ENCODE measurements around the gene ADAMTS13. TPM values are rescaled to one million over a fixed set of nuclear protein-coding genes. Genes with fewer than 3 reads are reported as not detected.

Gene ADAMTS13
- total RNA-seq, 4 donors from 2014 or later = 1.1 to 2.7 (median 1.8) TPM

DNA sequence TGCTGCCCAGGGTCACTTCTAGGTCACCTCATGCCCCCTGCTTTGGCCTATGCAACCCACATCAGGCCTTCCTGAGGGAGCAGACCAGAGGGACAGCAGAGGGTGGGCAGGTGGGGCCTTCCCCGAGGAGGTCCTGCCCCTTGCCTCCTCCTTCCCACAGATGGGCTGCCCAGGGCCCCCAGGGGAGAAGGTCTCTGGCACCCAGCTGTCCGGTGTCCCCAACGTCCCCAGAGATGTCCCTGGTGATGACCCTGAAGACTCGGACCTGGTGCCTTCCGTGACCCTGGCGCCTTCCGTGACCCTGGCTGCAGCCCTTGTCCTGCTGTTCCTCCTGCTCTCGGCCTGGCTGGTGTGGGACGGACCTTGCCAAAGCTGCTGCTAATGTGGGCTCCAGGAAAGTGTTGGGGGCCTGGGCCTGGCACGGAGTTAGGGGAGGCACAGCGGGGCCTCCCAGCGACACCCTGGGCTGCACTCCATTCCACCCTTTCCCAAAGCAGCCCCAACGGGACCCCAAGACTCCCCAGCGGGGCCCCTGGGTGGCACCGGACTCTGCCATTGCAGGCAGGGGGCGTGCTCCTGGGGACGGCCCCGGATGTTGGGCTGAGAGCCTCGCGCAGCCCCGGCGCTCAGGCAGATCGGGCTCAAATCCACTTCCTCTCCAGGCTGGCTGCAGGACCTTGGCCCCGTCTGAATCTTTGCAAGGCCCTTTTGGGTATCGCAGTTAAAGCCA is 63.5 kb downstream of the ADAMTS13 start:
- no peak overlapping the region for H3K4me3 ChIP-seq (ENCODE audit: low read depth, poor library complexity, severe bottlenecking)
- 34 to 48% methylated on average over 14 to 17 of the region's 25 CpGs for WGBS, 2 donors
- no peak for DNase-seq (ENCODE audit: low spot score in 2 of 2)
- intact Hi-C loops (cut with DNase I; ENCODE audit: low total_unique reads) = loop anchor here (5.0 kb wide), 2 partner anchors 78 to 298 kb away; no protein-coding TSS in a partner anchor
- TF ChIP-seq, protein P1, sequence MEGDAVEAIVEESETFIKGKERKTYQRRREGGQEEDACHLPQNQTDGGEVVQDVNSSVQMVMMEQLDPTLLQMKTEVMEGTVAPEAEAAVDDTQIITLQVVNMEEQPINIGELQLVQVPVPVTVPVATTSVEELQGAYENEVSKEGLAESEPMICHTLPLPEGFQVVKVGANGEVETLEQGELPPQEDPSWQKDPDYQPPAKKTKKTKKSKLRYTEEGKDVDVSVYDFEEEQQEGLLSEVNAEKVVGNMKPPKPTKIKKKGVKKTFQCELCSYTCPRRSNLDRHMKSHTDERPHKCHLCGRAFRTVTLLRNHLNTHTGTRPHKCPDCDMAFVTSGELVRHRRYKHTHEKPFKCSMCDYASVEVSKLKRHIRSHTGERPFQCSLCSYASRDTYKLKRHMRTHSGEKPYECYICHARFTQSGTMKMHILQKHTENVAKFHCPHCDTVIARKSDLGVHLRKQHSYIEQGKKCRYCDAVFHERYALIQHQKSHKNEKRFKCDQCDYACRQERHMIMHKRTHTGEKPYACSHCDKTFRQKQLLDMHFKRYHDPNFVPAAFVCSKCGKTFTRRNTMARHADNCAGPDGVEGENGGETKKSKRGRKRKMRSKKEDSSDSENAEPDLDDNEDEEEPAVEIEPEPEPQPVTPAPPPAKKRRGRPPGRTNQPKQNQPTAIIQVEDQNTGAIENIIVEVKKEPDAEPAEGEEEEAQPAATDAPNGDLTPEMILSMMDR (IDR thresholded peaks at IDR 0.05) = no peak
- TF ChIP-seq POLR2A (IDR thresholded peaks at IDR 0.05) = no peak

DNA sequence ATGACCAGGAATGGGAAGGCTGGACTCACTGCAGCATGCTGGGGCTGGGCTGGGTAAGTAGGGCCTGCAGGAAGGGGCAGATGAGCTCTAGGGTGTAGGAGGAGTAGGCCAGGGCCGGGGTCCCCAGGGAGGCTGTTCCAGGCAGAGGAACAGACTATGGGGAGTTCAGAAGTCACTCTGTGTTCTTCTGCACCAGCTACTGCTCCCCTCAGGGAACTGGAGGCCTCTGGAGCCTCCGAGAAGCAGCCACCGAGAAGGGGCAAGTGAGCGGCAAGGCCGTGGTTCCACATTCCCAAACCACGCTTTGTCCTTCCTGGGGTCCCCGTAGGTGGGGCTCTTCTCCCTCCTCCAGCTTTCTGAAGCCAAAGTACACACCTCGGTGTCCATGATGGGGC is 65.2 kb downstream of the ADAMTS13 start:
- no peak overlapping the region for H3K4me3 ChIP-seq (ENCODE audit: low read depth, poor library complexity, severe bottlenecking)
- 84 to 87% methylated on average over 8 of the region's 8 CpGs for WGBS, 2 donors
- TF ChIP-seq, protein P1 (IDR thresholded peaks at IDR 0.05) = no peak
- TF ChIP-seq POLR2A (IDR thresholded peaks at IDR 0.05) = no peak
- intact Hi-C loops (cut with DNase I; ENCODE audit: low total_unique reads) = loop anchor here (5.0 kb wide), 2 partner anchors 80 to 300 kb away; no protein-coding TSS in a partner anchor
- DNase-seq (ENCODE audit: low spot score in 2 of 2) = no peak

DNA sequence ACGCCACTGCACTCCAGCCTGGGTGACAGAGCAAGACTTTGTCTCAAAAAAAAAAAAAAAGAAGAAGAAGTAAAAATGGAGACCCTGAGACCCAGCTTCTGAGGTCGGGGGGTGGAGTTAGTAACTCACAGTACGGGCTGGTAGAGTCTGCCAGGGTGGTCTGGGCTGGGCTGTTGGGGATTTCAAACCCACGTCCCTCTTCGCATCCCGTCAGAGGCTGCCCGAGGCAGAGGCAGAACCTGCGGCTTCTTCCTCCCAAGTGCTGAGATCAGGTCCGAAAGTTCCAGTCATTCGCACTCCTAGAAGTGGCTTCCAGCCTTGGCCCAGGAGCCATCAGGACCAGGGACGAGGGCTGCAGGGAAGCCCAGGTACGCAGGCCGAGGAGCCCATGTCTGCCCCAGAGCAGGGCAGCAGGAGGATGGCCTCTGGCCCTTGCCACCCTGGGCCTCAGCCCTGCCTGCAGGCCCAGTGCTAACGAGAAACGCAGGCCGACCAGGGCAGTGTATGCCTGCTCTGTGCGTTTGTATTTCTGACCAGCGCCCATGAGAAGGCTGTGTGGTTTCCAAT is 66.6 kb downstream of the ADAMTS13 start:
- DNase-seq (ENCODE audit: low spot score in 2 of 2) = no peak
- TF ChIP-seq POLR2A (IDR thresholded peaks at IDR 0.05) = no peak
- TF ChIP-seq, protein P1 (IDR thresholded peaks at IDR 0.05) = no peak
- WGBS, 2 donors = 85 to 87% methylated on average over 18 of the region's 18 CpGs
- H3K4me3 ChIP-seq (ENCODE audit: low read depth, poor library complexity, severe bottlenecking) = no peak overlapping the region
- intact Hi-C loops (cut with DNase I; ENCODE audit: low total_unique reads) = loop anchor here (5.0 kb wide), 2 partner anchors 81 to 301 kb away; no protein-coding TSS in a partner anchor

GRCh38 chr9:133489253-133490190 is 67.4 kb downstream of the ADAMTS13 start:
- no peak for TF ChIP-seq POLR2A (IDR thresholded peaks at IDR 0.05)
- TF ChIP-seq, protein P1 (IDR thresholded peaks at IDR 0.05) = no peak
- intact Hi-C loops (cut with DNase I; ENCODE audit: low total_unique reads) = loop anchor here (5.0 kb wide), 2 partner anchors 82 to 302 kb away; no protein-coding TSS in a partner anchor
- H3K4me3 ChIP-seq (ENCODE audit: low read depth, poor library complexity, severe bottlenecking) = no peak overlapping the region
- 81% methylated on average over 19 of the region's 19 CpGs for WGBS, 2 donors
- no peak for DNase-seq (ENCODE audit: low spot score in 2 of 2)

- WGBS, 2 donors = 55 to 60% methylated on average over 13 of the region's 13 CpGs
- no peak for TF ChIP-seq POLR2A (IDR thresholded peaks at IDR 0.05)
- TF ChIP-seq, protein P1 (IDR thresholded peaks at IDR 0.05) = no peak
- H3K4me3 ChIP-seq (ENCODE audit: low read depth, poor library complexity, severe bottlenecking) = no peak overlapping the region
- no peak for DNase-seq (ENCODE audit: low spot score in 2 of 2)
- intact Hi-C loops (cut with DNase I; ENCODE audit: low total_unique reads) = no loop called here
Measured at GRCh38 chr9:133490201-133490681, 68.1 kb downstream of the ADAMTS13 start.
